ENCODE data around the gene EVPLL. TPM values are rescaled to one million over a fixed set of nuclear protein-coding genes. Genes with fewer than 3 reads are reported as not detected.
"Not testable (repeated sequence)": the region's sequence is repeated elsewhere in the genome, so short reads cannot be mapped to it uniquely, and the experiment has no call there.

The EVPLL gene
- 0.10 TPM in 1 of 2 replicates, not detected in the other for total RNA-seq

GRCh38 chr17:18377437-18378204 is at the start of gene EVPLL:
Gene EVPLL (plus strand): TSS chr17:18377778. CDS start chr17:18380938, 3,160 bp downstream.
- peak; percentile 72 for DNase-seq (ENCODE audit: low read depth)

DNA sequence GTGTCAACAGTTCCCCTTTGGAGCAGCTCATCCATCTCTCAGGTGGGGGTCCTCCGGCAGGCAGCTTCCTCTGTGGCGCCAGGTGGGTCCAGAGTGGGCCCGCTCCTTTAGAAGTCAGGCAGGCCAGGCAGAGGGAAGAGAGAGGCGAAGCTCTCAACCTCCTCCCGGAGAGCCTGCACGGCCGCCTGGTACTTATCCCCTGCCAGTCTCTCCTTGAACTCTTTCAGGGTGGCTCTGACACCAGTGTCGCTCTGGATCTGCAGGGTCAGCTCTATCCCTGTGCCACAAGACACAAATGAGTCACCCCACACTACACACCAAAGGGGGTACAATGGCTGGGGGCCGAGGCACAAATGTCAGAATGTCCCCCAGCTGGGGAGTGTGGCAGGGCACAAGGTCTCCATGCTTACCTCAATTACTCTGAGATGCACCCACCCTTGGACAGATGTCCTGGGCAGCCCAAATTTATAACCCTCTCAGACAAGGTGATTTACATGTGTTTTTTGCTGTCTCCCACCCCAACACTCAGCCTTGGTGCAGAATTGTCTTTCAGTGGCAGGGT is 48.9 kb upstream of the EVPLL start:
- DNase-seq (ENCODE audit: low read depth) = no peak

- no peak for DNase-seq (ENCODE audit: low read depth)
Measured at GRCh38 chr17:18331879-18332278, 45.7 kb upstream of the EVPLL start.

- no peak for DNase-seq (ENCODE audit: low read depth)
Measured at GRCh38 chr17:18332909-18333489, 44.6 kb upstream of the EVPLL start.

GRCh38 chr17:18338158-18338557 is 39.4 kb upstream of the EVPLL start:
- DNase-seq (ENCODE audit: low read depth) = not testable (repeated sequence)

DNA sequence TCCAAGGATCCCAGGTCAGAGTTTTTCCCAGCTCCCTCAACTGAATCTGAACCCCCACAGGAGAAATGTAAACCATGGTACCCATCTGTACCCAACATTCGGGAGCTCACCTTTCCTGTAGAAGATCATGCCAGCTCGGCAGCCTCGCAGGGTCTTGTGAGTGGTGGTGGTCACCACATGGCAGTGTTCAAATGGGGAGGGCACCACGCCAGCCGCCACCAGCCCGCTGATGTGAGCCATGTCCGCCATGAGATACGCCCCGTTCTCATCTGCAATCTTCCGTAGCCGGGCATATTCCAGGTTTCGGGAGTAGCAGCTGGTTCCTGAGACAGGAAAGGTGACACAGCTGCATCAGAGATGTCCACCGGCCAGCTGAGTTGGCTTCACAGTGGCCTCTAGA is 37.6 kb upstream of the EVPLL start:
- no peak for DNase-seq (ENCODE audit: low read depth)

- no peak for DNase-seq (ENCODE audit: low read depth)
Measured at GRCh38 chr17:18344021-18344420, 33.6 kb upstream of the EVPLL start.

- no peak for DNase-seq (ENCODE audit: low read depth)
Measured at GRCh38 chr17:18353541-18353940, 24.0 kb upstream of the EVPLL start.

- DNase-seq (ENCODE audit: low read depth) = peak; percentile 93
Measured at GRCh38 chr17:18356624-18357023, 21.0 kb upstream of the EVPLL start.

DNA sequence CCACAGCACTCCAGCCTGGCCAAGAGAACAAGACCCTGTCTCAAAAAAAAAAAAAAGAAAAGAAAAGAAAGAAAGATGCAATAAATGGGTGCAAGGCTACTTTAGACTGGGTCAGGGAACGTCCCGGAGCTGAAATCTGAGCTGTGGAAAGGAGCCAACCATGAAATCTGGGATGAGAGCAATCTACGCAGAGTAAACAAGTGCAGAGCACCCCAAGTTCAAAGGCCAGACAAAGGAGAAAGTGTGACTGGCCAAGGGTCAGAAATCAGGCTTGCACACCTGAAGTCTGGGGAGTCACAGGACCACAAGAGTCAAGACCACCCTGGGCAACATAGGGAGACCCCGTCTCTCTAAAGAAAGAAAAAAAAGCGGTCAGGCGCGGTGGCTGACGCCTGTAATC is 17.1 kb upstream of the EVPLL start:
- DNase-seq (ENCODE audit: low read depth) = no peak

DNA sequence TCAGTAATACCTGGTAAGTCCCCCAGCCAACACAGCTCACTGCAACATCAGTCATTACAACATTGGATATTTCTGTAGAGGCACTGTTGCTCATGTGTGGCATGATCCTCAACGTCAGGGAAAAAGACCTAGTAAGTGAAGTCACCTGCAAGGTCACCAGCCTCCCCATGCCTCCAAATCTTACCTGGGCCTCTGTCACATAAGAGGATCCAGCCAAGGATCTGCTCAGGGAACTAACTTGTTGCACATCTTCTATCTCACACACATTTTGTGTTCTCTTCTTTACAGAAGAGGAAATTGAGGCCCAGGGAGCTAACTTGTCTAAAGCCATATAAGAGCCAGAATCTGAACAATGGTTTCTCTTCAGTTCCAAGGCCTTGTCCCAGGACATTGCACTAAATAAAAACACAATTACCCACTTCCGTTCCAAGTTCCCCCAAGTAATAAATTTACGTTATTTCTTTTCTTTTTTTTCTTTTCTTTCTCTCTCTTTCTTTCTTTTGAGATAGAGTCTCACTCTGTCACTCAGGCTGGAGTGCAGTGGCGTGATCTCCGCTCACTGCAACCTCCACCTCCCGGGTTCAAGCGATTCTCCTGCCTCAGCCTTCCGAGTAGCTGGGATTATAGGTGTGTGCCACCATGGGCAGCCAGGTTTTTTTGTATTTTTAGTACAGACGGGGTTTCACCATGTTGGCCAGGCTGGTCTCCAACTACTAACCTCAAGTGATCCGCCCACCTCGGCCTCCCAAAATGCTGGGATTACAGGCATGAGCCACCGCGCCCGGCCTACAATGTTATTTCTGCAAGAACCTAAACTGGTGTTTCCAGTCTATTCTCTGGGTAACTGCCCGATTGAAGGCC is 15.5 kb upstream of the EVPLL start:
- DNase-seq (ENCODE audit: low read depth) = no peak

DNA sequence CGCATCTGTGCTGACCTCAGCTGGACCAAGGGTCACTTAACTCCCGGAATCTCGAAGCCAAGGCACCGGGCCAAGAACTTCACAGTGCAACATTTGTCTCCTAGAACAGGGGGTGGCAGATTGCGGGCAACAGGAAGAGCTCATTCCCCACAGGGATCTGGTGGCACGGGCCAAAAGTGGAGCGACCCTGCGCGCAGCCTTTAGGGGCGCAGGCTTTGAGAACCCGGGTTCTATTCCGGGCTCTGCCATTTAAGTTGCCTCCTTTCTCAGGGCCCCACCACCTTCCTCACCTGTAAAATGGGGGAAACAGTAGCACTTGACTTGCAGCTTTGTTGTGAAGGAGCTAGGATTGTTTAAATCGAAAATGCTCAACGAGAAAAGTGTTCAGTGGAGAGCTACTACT is 14.9 kb upstream of the EVPLL start:
- peak; percentile 91 for DNase-seq (ENCODE audit: low read depth)

DNA sequence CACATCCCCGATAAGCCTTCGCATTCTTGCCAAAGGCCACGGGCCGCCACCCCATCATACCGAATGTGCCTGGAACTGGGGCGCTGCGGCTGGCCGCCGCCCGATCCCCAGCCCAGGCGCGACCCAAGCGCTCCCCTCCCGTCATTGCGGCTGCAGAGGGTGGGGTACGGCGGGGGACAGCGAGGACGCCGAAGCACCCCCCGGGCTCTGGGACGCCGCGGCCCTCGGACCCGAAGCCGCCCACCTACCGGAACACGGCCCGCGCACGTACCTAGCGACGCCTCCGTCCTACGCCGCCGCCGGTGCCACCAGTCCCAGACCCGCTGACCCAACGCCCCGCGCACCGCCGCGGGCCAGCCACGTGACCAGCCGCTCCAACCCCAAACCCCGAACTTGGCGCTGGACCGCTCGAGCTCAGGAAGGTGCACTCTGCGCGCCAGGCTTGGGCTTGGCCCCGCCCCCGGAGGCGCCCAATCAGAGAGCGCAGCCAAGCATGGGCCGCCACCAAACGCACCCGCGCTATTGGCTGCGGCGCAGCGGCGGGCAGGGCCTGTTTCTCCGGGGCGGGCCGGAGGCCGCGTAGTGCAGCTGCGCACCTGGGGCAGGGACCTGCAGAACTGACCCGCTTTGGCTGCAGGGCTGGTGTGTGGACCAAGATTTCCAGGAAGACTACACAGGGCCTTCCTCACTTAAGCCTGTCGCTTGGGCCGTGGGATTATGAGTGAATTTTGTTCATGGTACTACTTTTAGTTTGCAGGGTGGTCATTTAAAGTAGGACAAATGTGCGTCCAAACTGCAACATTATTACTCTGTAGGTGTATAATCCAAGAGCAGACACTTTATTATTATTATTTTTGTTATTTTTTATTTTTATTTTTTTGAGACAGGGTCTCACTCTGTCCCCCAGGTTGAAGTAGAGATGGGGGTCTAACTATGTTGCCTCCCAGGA is 14.2 kb upstream of the EVPLL start, which contains the start of gene SHMT1:
Gene SHMT1 (minus strand): TSS at position 450 of the 949 bp plus-strand sequence. CDS start 7,569 bp downstream, outside the sequence.
- DNase-seq (ENCODE audit: low read depth) = peak; percentile 70

DNA sequence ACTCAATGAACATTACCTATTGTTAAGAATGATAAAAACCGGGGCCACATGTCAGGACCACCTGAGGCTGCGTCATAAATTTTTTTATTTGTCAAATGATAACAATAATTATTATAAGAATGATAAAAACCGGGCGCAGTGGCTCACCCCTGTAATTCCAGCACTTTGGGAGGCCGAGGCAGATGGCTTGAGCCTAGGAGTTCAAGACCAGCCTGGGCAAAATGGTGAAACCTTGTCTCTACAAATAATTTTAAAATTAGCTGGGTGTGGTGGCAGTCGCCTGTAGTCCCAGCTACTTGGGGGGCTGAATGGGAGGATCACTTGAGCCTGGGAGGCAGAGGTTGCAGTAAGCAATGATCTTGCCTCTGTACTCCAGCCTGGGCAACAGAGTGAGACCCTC is 13.4 kb upstream of the EVPLL start:
- DNase-seq (ENCODE audit: low read depth) = no peak

DNA sequence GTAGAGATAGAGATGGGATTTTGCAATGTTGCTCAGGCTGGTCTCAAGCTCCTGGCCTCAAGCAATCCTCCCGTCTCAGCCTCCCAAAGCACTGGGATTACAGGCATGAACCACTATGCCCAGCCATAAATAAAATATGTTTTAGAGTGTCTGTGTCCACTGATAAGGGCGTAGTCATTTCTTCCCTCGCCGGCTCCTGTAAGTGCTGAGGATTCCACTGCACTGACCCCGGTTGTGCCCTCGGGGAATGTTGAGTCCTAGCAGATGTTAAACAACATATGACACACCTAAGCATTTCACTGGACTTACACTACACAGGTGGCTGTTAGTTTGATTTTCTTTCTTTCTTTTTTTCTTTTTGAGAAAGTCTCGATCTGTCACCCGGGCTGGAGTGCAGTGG is 8.6 kb upstream of the EVPLL start:
- no peak for DNase-seq (ENCODE audit: low read depth)

DNA sequence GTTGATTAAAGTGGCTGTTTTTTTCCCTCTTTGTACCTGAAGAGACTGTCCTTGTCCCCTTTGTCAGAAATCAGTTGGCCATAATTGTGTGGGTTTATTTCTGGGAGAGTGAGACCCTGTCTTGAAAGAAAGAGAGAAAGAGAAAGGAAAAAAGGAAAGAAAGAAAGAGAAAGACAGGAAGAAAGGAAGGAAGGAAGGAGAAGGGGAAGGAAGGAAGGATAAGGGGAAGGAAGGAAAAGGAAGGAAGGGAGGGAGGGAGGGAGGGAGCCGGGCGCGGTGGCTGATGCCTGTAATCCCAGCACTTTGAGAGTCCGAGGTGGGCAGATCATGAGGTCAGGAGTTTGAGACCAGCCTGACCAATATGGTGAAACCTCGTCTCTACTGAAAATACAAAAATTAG is 6.8 kb upstream of the EVPLL start:
- no peak for DNase-seq (ENCODE audit: low read depth)

GRCh38 chr17:18371455-18371854 is 6.1 kb upstream of the EVPLL start:
- no peak for DNase-seq (ENCODE audit: low read depth)

- DNase-seq (ENCODE audit: low read depth) = not testable (repeated sequence)
Measured at GRCh38 chr17:18373181-18373580, 4.4 kb upstream of the EVPLL start.

- DNase-seq (ENCODE audit: low read depth) = no peak
Measured at GRCh38 chr17:18374216-18374615, 3.4 kb upstream of the EVPLL start.

GRCh38 chr17:18378205-18378505 is 577 bp downstream of the EVPLL start:
- DNase-seq (ENCODE audit: low read depth) = no peak

GRCh38 chr17:18378614-18379013 is 1.0 kb downstream of the EVPLL start:
- DNase-seq (ENCODE audit: low read depth) = not testable (repeated sequence)
